GM06990 (cell line): ENCODE measurements around the gene GLS.

Experiments
- DNase-seq: peaks from one replicate; pipeline ENCODE4 v3.0.0-alpha.2; 2011; ENCODE audit not compliant: insufficient read length; ENCODE audit errors: extremely low read depth
- H3K27me3 ChIP-seq: replicated peaks from 2 replicates; pipeline ENCODE4 v1.6.0; 2011; ENCODE audit warnings: low read length; ENCODE audit not compliant: control insufficient read depth, insufficient read depth
- H3K36me3 ChIP-seq: 2 replicates; pipeline ENCODE4 v1.5.1; 2011; ENCODE audit warnings: low read length; ENCODE audit not compliant: control insufficient read depth, insufficient read depth
- H3K4me3 ChIP-seq: replicated peaks from 2 replicates; pipeline ENCODE4 v1.5.1; 2011; ENCODE audit warnings: low read depth, mild to moderate bottlenecking, control low read depth, low read length
- TF ChIP-seq, protein P1 (sequence below): IDR thresholded peaks from 2 replicates; pipeline ENCODE4 v1.5.1; 2011; ENCODE audit warnings: low read length, control low read depth, mild to moderate bottlenecking, inconsistent platforms; ENCODE audit not compliant: insufficient read depth, poor library complexity, severe bottlenecking

The GLS gene

DNA sequence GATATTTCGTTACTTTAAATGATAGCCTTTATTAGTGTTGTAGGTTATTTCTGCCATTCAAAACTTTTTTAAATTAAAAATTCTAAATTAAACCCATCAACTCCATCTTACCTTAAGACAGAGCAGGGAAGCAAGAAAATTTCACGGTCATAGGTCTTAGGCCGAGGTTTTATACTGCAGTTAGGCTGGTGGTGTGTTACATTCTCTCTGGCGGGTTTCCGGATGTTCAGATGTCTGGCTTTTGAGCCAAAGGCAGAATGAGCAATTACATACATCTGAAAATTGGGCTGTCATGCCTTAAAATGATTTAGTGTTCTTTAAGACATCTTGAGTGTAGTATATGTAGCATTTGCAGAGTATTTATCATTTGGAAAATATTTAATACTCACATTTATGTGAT lies 27.9 kb downstream of the GLS start:
- Histone ChIP-seq H3K4me3 (no peak overlapping the region), H3K27me3 (no peaks in the 10 kb centered on the region), H3K36me3 (no peaks in the 10 kb centered on the region; the same call in 1 of the 2 replicates)
- TF ChIP-seq, protein P1, sequence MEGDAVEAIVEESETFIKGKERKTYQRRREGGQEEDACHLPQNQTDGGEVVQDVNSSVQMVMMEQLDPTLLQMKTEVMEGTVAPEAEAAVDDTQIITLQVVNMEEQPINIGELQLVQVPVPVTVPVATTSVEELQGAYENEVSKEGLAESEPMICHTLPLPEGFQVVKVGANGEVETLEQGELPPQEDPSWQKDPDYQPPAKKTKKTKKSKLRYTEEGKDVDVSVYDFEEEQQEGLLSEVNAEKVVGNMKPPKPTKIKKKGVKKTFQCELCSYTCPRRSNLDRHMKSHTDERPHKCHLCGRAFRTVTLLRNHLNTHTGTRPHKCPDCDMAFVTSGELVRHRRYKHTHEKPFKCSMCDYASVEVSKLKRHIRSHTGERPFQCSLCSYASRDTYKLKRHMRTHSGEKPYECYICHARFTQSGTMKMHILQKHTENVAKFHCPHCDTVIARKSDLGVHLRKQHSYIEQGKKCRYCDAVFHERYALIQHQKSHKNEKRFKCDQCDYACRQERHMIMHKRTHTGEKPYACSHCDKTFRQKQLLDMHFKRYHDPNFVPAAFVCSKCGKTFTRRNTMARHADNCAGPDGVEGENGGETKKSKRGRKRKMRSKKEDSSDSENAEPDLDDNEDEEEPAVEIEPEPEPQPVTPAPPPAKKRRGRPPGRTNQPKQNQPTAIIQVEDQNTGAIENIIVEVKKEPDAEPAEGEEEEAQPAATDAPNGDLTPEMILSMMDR = no peak
- no peak for DNase-seq

DNA sequence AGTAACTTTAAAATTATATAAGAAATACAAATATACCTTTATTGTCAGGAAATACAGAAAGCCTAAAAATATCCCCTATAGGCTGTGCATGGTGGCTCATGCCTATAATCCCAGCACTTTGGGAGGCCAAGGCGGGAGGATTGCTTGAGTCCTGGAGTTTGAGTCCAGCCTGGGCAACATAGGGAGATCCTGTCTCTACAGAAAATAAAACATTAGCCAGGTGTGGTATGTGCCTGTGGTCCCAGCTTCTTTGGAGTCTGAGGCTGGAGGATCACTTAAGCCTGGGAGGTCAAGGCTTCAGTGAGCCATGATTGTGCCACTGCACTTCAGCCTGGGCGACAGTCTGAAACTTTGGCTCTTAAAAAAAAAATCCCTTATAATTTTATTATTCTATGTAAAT lies 29.1 kb downstream of the GLS start:
- Histone ChIP-seq H3K36me3 (peaks cover 2% of the 10 kb centered on the region), H3K27me3 (no peaks in the 10 kb centered on the region), H3K4me3 (no peak overlapping the region)
- DNase-seq = no peak
- TF ChIP-seq, protein P1 = no peak

- no peaks in the 10 kb centered on the region for H3K27me3 ChIP-seq
- H3K4me3 ChIP-seq = no peak overlapping the region
- H3K36me3 ChIP-seq = peaks cover 2% of the 10 kb centered on the region
- no peak for DNase-seq
- TF ChIP-seq, protein P1 = no peak
These were observed 29.9 kb downstream of the GLS start for GRCh38 chr2:190910341-190911136.

- DNase-seq = peak; percentile 50
- Histone ChIP-seq H3K27me3 (no peaks in the 10 kb centered on the region), H3K4me3 (no peak overlapping the region), H3K36me3 (peaks cover 3% of the 10 kb centered on the region)
- TF ChIP-seq, protein P1 = no peak
These were observed 31.2 kb downstream of the GLS start for GRCh38 chr2:190911813-190912212.

DNA sequence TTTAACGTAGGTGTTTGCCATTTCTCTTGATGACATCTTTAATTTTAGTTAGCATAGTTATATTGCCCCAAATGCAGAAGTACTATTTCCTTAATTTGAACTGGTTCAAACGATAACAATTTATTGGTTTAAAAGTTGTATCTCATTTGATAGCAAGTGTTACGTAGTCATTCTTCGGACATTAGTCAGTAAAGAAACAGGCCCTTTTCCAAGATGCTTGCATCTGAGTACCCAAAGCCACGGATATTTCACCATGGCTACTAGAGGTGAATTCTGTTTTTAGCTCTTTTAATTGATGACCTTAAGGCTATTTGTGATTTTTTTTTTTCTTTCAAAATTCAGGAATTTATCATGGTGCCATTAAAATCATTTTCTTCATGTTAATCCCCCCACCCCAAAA lies 32.1 kb downstream of the GLS start:
- no peak for DNase-seq
- Histone ChIP-seq H3K36me3 (peaks cover 4% of the 10 kb centered on the region), H3K27me3 (no peaks in the 10 kb centered on the region), H3K4me3 (no peak overlapping the region)
- TF ChIP-seq, protein P1 = no peak

DNA sequence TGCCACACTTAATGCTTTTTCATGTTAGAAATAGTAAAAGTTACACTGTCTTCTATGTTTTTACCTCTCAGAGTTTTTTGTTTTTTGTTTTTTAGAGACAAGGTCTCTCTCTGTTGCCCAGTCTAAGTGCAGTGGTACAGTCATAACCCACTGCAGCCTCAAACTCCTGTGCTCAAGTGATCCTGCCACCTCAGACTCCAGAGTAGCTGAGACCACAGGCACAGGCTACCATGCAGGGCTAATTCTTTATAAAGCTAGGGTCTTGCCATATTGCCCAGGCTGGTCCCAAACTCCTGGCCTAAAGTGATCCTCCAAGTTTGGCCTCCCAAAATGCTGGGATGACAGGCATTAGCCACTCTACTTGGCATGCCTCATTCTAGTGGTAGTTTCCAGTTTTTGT lies 33.1 kb downstream of the GLS start:
- H3K36me3 ChIP-seq = peaks cover 5% of the 10 kb centered on the region
- no peak for DNase-seq
- H3K27me3 ChIP-seq = no peaks in the 10 kb centered on the region
- H3K4me3 ChIP-seq = no peak overlapping the region
- TF ChIP-seq, protein P1 = no peak
